Activated CD8-positive, alpha-beta memory T cell treated with anti-CD3 and anti-CD28 coated beads, Interleukin-2, amount 50 U/mL, for 1 hour (primary cell): ENCODE measurements around the gene ANKRD50.

Source experiments
- DNase-seq: peaks from one replicate; pipeline ENCODE4 v3.0.0-alpha.2; 2020; ENCODE audit errors: extremely low read depth

ANKRD50 gene

DNA sequence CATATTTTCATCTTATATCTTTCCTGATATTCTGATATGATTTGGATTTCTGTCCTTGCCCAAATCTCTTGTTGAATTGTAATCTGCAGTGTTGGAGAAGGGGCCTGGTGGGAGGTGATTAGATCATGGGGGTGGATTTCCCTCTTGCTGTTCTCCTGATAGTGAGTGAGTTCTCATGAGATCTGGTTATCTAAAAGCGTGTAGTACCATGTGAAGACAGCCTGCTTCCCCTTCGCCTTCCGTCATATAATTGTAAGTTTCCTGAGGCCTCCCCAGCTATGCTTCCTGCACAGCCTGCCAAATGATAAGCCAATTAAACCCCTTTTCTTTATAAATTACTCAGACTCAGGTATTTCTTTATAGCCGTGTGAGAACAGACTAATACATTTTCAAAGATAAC, 77.2 kb downstream of the ANKRD50 start:
- no peak for DNase-seq

DNA sequence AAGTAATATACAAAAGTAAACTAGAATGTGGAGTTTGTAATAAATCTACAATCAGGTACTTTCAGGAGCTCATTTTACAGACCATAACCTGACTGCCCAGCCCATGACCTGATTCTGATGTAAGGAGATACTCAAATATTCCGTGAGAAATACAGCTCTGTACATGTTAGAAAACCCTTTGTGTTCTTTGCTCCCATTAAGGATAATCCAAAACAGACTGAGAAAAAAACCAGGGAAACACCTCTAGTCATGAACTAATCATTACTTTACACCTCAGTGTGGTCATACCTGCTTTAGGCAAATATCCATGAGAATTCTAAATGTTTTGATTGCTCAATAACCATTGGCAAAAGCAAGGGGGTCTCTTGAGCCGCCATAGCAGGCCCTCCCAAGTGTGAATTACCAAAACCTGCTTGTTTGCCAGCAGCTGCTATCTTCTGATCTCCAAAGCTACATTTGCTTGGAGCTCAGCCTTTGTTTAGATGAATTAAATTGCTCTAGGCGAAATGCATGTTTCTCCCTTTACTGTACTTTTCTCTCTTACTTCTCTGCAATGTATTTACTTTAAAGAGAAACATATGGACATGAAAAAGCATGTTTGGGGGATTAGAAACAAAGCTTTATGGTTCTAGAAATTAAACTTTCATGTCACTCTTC, 79.1 kb downstream of the ANKRD50 start:
- no peak for DNase-seq

- DNase-seq: no peak
Observed at GRCh38 chr4:124632439-124632838, 80.1 kb downstream of the ANKRD50 start.

GRCh38 chr4:124631760-124632159, 80.8 kb downstream of the ANKRD50 start:
- no peak for DNase-seq

DNA sequence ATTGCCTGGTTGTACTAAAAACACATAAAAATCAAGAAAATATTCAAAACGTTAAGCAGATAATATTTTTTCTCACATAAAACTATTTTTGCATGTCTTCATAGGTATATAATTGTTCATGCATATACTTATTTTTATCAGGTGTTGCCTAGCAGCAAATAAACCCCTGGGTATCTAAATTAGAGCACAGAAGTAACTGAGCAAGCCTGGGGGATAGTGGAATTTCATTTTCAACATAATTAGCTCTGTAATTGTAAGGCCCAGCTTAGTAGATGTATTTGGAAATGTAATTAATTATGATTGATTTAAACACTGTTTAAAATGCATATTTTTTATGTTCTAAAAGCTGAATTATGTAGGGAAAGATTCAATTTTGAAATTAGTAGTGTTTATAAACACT, 82.9 kb downstream of the ANKRD50 start:
- no peak for DNase-seq
